SH-SY5Y (cell line): ENCODE results near the gene SKIC8.

Experiments used
- GATA2 ChIP-seq: IDR thresholded peaks from 2 replicates; pipeline ENCODE4 v1.6.1; 2011; ENCODE audit warnings: mild to moderate bottlenecking, low read depth, low read length
- GATA3 ChIP-seq: IDR thresholded peaks from 2 replicates; pipeline ENCODE4 v1.6.1; 2011; ENCODE audit warnings: low read depth, mild to moderate bottlenecking, low read length, moderate library complexity

- TF ChIP-seq GATA2 (no peak), GATA3 (no peak)
Measured at GRCh38 chr15:78243058-78243457, 56.4 kb downstream of the SKIC8 start.
